OCI-LY7 (cell line): ENCODE data around the gene ZBTB22. TPM values are rescaled to one million over a fixed set of nuclear protein-coding genes. Genes with fewer than 3 reads are reported as not detected.
"Not testable (repeated sequence)": the region's sequence is repeated elsewhere in the genome, so short reads cannot be mapped to it uniquely, and the experiment has no call there.

Experiments used
- BruUV-seq: library from RNA; stranded (reverse); fragments of 400-500 nt; replicated peaks from 2 replicates; lab custom pipeline; 2021; lab: Mats Ljungman, UMichigan
- CTCF ChIA-PET: fragments of 300-600 bp; sonication (Branson Sonifier 250); formaldehyde crosslinking; loops from one replicate; lab custom pipeline; 2022; ENCODE audit warnings: antibody characterized with exemption; ENCODE audit not compliant: unreplicated experiment; lab: Charles Lee
- POLR2A ChIA-PET: fragments of 300-600 bp; sonication (Branson Sonifier 250); formaldehyde crosslinking; loops from one replicate; lab custom pipeline; 2022; ENCODE audit warnings: antibody characterized with exemption; lab: Charles Lee
- DNase-seq: peaks from one replicate; pipeline ENCODE4 v3.0.0-alpha.2; 2015; ENCODE audit warnings: low spot score
- H2AFZ ChIP-seq: fragments of 200-600 bp; sonication (generic), shearing (Covaris generic); 2 replicates; pipeline ENCODE4 v1.6.1; 2014; ENCODE audit warnings: mild to moderate bottlenecking, antibody characterized with exemption, low read length, moderate library complexity
- H3K27ac ChIP-seq: fragments of 200-600 bp; sonication (generic); 2 replicates; pipeline ENCODE4 v1.5.1; 2014; ENCODE audit warnings: mixed run types, low read depth, mild to moderate bottlenecking, moderate library complexity, low read length, inconsistent platforms; ENCODE audit not compliant: poor library complexity, severe bottlenecking
- H3K36me3 ChIP-seq: fragments of 200-600 bp; sonication (generic); 2 replicates; pipeline ENCODE4 v1.6.1; 2014; ENCODE audit warnings: mild to moderate bottlenecking, antibody characterized with exemption, low read length, moderate library complexity, mixed read lengths; ENCODE audit not compliant: insufficient read depth
- H3K4me1 ChIP-seq: fragments of 200-600 bp; sonication (generic); 2 replicates; pipeline ENCODE4 v1.5.1; 2014; ENCODE audit warnings: mild to moderate bottlenecking, low read length; ENCODE audit not compliant: insufficient read depth, poor library complexity, severe bottlenecking
- H3K4me2 ChIP-seq: fragments of 200-600 bp; sonication (generic); 2 replicates; pipeline ENCODE4 v1.6.1; 2014; ENCODE audit warnings: mild to moderate bottlenecking, low read length
- H3K4me3 ChIP-seq: fragments of 200-600 bp; sonication (generic); 2 replicates; pipeline ENCODE4 v1.5.1; 2014; ENCODE audit warnings: mild to moderate bottlenecking, low read depth, low read length; ENCODE audit not compliant: poor library complexity, severe bottlenecking
- H3K79me2 ChIP-seq: fragments of 200-600 bp; sonication (generic); 2 replicates; pipeline ENCODE4 v1.6.1; 2016; ENCODE audit warnings: low read depth, mild to moderate bottlenecking, low read length, moderate library complexity, mixed read lengths; ENCODE audit not compliant: insufficient read depth
- H3K9me2 ChIP-seq: fragments of 200-600 bp; sonication (generic); 2 replicates; pipeline ENCODE4 v1.6.1; 2016; ENCODE audit warnings: mild to moderate bottlenecking, low read length, mixed read lengths; ENCODE audit not compliant: insufficient read depth
- H3K9me3 ChIP-seq: fragments of 200-600 bp; sonication (generic); 2 replicates; pipeline ENCODE4 v1.6.1; 2014; ENCODE audit warnings: mild to moderate bottlenecking, mixed run types, low read length, mixed read lengths
- H4K20me1 ChIP-seq: fragments of 200-600 bp; sonication (generic); 2 replicates; pipeline ENCODE4 v1.6.1; 2014; ENCODE audit warnings: mild to moderate bottlenecking, antibody characterized with exemption, low read length, moderate library complexity, mixed read lengths; ENCODE audit not compliant: insufficient read depth
- CTCF ChIP-seq: fragments of 200-600 bp; sonication (generic); conservative IDR thresholded peaks from 2 replicates; pipeline ENCODE4 v1.5.1; 2014; ENCODE audit warnings: mild to moderate bottlenecking, antibody characterized with exemption, low read length, moderate library complexity, mixed read lengths
- EZH2phosphoT487 ChIP-seq: fragments of 200-600 bp; sonication (generic); IDR thresholded peaks from 2 replicates; pipeline ENCODE4 v1.6.1; 2018; ENCODE audit warnings: low read depth, borderline replicate concordance, mild to moderate bottlenecking, mixed run types, antibody characterized with exemption, low read length, moderate library complexity, mixed read lengths
- intact Hi-C: fragments of 100-400 bp; cut with micrococcal nuclease; formaldehyde crosslinking; loops from one replicate; pipeline ENCODE4 v1.10.0; 2022; ENCODE audit not compliant: unreplicated experiment
- total RNA-seq, 2 experiments: library from RNA; depleted of rRNA in 1 of 2; stranded (reverse); fragments of >200 nt in 1 of 2; shearing (Covaris generic) in 1 of 2; gene quantifications; 2 replicates each; pipeline ENCODE4 v1.2.3, GENCODE V29; 2014 to 2022

The ZBTB22 gene
- total RNA-seq, 2 experiments from 2014 or later, result 14.1 to 21.6 TPM

DNA sequence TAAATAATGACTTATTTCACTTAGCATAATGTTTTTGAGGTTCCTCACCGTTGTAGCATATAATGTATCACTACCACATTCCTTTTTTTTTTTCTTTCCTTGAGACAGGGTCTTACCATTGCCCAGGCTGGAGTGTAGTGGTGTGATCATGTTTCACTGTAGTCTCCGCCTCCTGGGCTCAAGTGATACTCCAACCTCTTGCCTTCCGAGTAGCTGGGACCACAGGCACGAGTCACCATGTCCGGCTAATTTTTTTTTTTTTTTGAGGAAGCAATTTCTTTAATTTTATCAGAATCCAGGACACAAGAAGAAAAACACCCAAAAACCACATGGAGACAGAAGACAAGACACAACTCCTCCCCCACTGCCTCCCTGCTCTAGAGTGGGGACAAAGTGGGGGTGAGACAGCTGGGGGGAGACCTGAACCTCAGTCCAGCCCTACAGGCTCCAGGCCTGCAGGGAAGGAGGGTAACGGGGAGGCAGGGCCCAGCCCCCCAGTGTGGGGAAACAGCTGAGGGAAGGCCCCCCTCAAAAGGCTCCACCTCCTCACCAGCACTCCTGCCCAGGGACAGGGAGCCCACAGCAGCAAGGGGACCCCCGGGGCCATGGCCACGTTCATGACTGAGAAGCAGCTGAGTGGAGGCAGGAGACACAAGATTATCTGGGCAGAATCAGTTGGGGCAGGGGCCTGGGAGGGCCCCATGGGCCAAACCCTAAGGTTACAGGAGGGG is 47.1 kb upstream of the ZBTB22 start:
- H3K36me3 ChIP-seq, H4K20me1 ChIP-seq, CTCF ChIA-PET, H3K4me2 ChIP-seq, H3K4me3 ChIP-seq, H3K4me1 ChIP-seq, H3K9me2 ChIP-seq, intact Hi-C loops, H3K79me2 ChIP-seq, H3K27ac ChIP-seq, H3K9me3 ChIP-seq, DNase-seq, BruUV-seq: not testable (repeated sequence)
- POLR2A ChIA-PET, result interaction anchor here (0.7 kb wide), 1 partner anchor 773 kb away, joined by 3 read pairs; no protein-coding TSS in a partner anchor
- H2AFZ ChIP-seq, result peak overlapping the region; percentile 26

DNA sequence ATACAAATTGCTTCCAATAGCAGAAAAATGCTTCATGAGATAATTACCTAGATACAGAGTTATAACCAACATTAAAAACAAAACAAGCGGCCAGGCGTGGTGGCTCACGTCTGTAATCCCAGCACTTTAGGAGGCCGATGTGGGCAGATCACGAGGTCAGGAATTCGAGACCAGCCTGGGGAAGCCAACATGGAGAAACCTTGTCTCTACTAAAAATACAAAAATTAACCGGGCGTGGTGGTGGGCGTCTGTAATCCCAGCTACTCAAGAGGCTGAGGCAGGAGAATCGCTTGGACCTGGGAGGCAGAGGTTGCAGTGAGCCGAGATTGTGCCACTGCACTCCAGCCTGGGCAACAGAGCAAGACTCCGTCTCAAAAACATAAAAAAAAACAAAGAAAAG is 45.9 kb upstream of the ZBTB22 start:
- BruUV-seq, CTCF ChIA-PET, H3K4me2 ChIP-seq, H3K36me3 ChIP-seq, DNase-seq, H3K4me1 ChIP-seq, H3K79me2 ChIP-seq, H3K27ac ChIP-seq, H3K9me2 ChIP-seq, H3K4me3 ChIP-seq, intact Hi-C loops, H2AFZ ChIP-seq, H4K20me1 ChIP-seq, H3K9me3 ChIP-seq: not testable (repeated sequence)
- POLR2A ChIA-PET, result interaction anchor here (0.8 kb wide), 1 partner anchor 11 kb away, joined by 3 read pairs; no protein-coding TSS in a partner anchor

DNA sequence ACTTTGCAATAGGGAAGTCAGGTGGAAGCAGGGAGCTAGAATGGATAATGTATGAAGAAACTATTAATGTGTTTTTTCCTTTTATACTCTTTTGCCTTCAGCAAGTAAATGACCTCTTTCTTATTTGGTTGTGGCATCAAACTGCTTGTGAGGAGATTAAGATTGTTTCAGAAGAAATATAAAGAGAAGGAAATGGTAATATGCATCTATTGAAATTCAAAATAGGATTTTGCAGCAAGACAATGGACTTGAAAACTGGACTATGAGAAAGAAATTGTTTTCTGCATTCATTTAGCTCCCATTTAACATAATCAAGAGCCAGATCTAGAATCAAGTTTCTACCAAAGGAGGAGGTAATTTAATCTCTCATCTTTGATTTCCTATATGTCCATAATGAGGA is 41.8 kb upstream of the ZBTB22 start:
- H3K9me2 ChIP-seq, result no peaks in the 10 kb centered on the region
- DNase-seq, result no peak
- H3K4me2 ChIP-seq, result no peak overlapping the region
- no peak overlapping the region for H2AFZ ChIP-seq
- H3K79me2 ChIP-seq, result no peaks in the 10 kb centered on the region
- no peak for TF ChIP-seq CTCF
- TF ChIP-seq EZH2phosphoT487, result no peak
- POLR2A ChIA-PET, result no interaction called here
- no peaks in the 10 kb centered on the region for H3K9me3 ChIP-seq
- CTCF ChIA-PET, result no interaction called here
- H3K36me3 ChIP-seq, result no peaks in the 10 kb centered on the region
- BruUV-seq, result no TSS peak
- no peak overlapping the region for H3K4me3 ChIP-seq
- peaks cover 2% of the 10 kb centered on the region for H3K4me1 ChIP-seq
- intact Hi-C loops, result no loop called here
- no peak overlapping the region for H3K27ac ChIP-seq
- H4K20me1 ChIP-seq, result no peaks in the 10 kb centered on the region

DNA sequence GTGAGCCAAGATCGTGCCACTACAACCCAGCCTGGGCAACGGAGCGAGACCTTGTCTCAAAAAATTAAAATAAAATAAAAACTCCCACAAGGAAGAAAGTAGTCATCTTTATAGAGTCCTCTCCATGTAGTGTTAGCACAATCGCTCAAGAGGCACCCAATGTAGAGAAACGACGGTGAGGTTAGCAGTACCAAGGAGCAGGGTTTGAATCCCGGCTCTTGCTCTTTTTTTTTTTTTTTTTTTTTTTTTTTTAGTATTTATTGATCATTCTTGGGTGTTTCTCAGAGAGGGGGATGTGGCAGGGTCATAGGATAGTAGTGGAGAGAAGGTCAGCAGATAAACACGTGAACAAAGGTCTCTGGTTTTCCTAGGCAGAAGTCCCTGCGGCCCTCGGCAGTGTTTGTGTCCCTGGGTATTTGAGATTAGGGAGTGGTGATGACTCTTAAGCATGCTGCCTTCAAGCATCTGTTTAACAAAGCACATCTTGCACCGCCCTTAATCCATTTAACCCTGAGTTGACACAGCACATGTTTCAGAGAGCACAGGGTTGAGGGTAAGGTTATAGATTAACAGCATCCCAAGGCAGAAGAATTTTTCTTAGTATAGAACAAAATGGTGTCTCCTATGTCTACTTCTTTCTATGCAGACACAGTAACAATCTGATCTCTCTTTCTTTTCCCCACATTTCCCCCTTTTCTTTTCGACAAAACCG is 39.8 kb upstream of the ZBTB22 start:
- BruUV-seq, CTCF ChIA-PET, H4K20me1 ChIP-seq, H3K4me2 ChIP-seq, H3K36me3 ChIP-seq, H3K79me2 ChIP-seq, H3K27ac ChIP-seq, DNase-seq, intact Hi-C loops, H3K9me2 ChIP-seq, H3K9me3 ChIP-seq, H3K4me1 ChIP-seq, H2AFZ ChIP-seq, H3K4me3 ChIP-seq: not testable (repeated sequence)
- POLR2A ChIA-PET, result interaction anchor here (0.5 to 0.7 kb wide), 2 partner anchors 13 to 16 kb away, joined by 3 read pairs; no protein-coding TSS in a partner anchor
